ENCODE data around the gene CSNK1G3. TPM values are rescaled to one million over a fixed set of nuclear protein-coding genes. Genes with fewer than 3 reads are reported as not detected.

CSNK1G3 gene
- total RNA-seq, 1 experiment from 2014 or later, result 48.3 TPM

- Histone ChIP-seq H3K23ac (ENCODE audit: insufficient read length, low read depth, low read length) (no peak overlapping the region), H3K79me1 (ENCODE audit: insufficient read depth, low read depth, low read length, poor library complexity, severe bottlenecking) (no peaks in the 10 kb centered on the region), H3K23me2 (ENCODE audit: insufficient read length, low read depth, low read length, poor library complexity, severe bottlenecking) (no peaks in the 10 kb centered on the region), H2BK15ac (ENCODE audit: low read depth, low read length) (no peak overlapping the region), H3K27me3 (ENCODE audit: insufficient read depth, low read length) (no peaks in the 10 kb centered on the region), H4K5ac (ENCODE audit: insufficient read length, low read depth, low read length) (no peak overlapping the region), H3K18ac (ENCODE audit: insufficient read length, low read depth, low read length) (no peak overlapping the region), H3K79me2 (ENCODE audit: insufficient read depth, low read length) (no peaks in the 10 kb centered on the region), H3T11ph (ENCODE audit: low read length) (no peak overlapping the region), H4K91ac (ENCODE audit: insufficient read length, low read depth, low read length) (no peak overlapping the region), H2AFZ (ENCODE audit: low read length) (no peak overlapping the region), H4K8ac (replicated peaks; ENCODE audit: insufficient read length, low read depth, low read length) (no peak overlapping the region), H2BK5ac (ENCODE audit: insufficient read length, low read length) (no peak overlapping the region), H3K4ac (ENCODE audit: low read depth, low read length) (no peak overlapping the region), H3K9ac (ENCODE audit: extremely low read depth, insufficient read length, low read length) (no peak overlapping the region), H3K27ac (ENCODE audit: insufficient read length, low read depth, low read length) (no peak overlapping the region), H2BK12ac (ENCODE audit: insufficient read length, low read depth, low read length) (no peak overlapping the region), H2BK120ac (ENCODE audit: low read depth, low read length, poor library complexity, severe bottlenecking) (no peak overlapping the region), H3K4me1 (ENCODE audit: insufficient read depth, low read length) (no peaks in the 10 kb centered on the region), H3K14ac (ENCODE audit: insufficient read depth, low read length) (no peak overlapping the region), H2AK5ac (ENCODE audit: insufficient read length, low read length) (no peak overlapping the region), H3K9me3 (ENCODE audit: control insufficient read depth, low read depth, low read length) (no peaks in the 10 kb centered on the region), H3K56ac (ENCODE audit: insufficient read length, low read depth, low read length) (no peak overlapping the region), H3K4me2 (ENCODE audit: insufficient read depth, insufficient read length, low read length) (no peak overlapping the region), H4K20me1 (ENCODE audit: control insufficient read depth, insufficient read depth, insufficient read length) (no peaks in the 10 kb centered on the region), H2BK20ac (ENCODE audit: low read depth, low read length, poor library complexity, severe bottlenecking) (no peak overlapping the region)
- no peaks in the 10 kb centered on the region for H3K9me3 Mint-ChIP-seq
- H3K27me3 Mint-ChIP-seq (ENCODE audit: low read depth), result no peaks in the 10 kb centered on the region
- H3K4me1 Mint-ChIP-seq, result no peaks in the 10 kb centered on the region
- no CpG with 5 or more reads among the region's 1 CpG for WGBS (ENCODE audit: extremely low coverage, insufficient read length, low lambda C conversion rate)
- H3K4me3 Mint-ChIP-seq, result no peak overlapping the region
- DNase-seq, result no peak
- H3K27ac Mint-ChIP-seq, result no peak overlapping the region
- H3K36me3 Mint-ChIP-seq (ENCODE audit: insufficient read depth in 1 of 3, low read depth in 3 of 3), result peaks cover 14 to 20% (median 17%) of the 10 kb centered on the region in 3 experiments; a peak in 6 of 7 replicates
- TF ChIP-seq CTCF (conservative IDR thresholded peaks at IDR 0.05), result no peak
Measured at GRCh38 chr5:123611406-123611709, 99.4 kb downstream of the CSNK1G3 start.

All from H9 (cell line).